Thyroid gland (tissue), 4 donors: Measurements from ENCODE around the gene LMOD1. TPM values are rescaled to one million over a fixed set of nuclear protein-coding genes. Genes with fewer than 3 reads are reported as not detected.
"Not testable (repeated sequence)": the region's sequence is repeated elsewhere in the genome, so short reads cannot be mapped to it uniquely, and the experiment has no call there.

Experiments
- DNase-seq, 2 donors: peaks; one replicate each; pipeline ENCODE4 v3.0.0-alpha.2; 2019
- H3K27ac ChIP-seq, 3 donors: fragments of 200-600 bp; sonication (generic); 1 replicate in 2 of 3; 2 replicates in 1 of 3; pipeline ENCODE4 v1.5.1; 2016 to 2019; ENCODE audit warnings: mild to moderate bottlenecking in 1 of 3, moderate library complexity in 1 of 3
- H3K27me3 ChIP-seq: fragments of 200-600 bp; sonication (generic); one replicate; pipeline ENCODE4 v1.5.1; 2019
- H3K36me3 ChIP-seq, 2 donors: fragments of 200-600 bp; sonication (generic); one replicate each; pipeline ENCODE4 v1.5.1; 2016 to 2019
- H3K4me1 ChIP-seq, 2 donors: fragments of 200-600 bp; sonication (generic); one replicate each; pipeline ENCODE4 v1.5.1; 2017 to 2019
- H3K4me3 ChIP-seq, 3 donors: fragments of 200-600 bp; sonication (generic); replicated peaks in 1 of 3; 1 replicate in 2 of 3; 2 replicates in 1 of 3; pipeline ENCODE4 v1.5.1; 2016; ENCODE audit warnings: mild to moderate bottlenecking in 1 of 3
- H3K9me3 ChIP-seq: fragments of 200-600 bp; sonication (generic); one replicate; pipeline ENCODE4 v1.5.1; 2017
- CTCF ChIP-seq, 6 experiments: fragments of 200-600 bp in 3 of 6; fragments of 450-650 bp in 3 of 6; sonication (generic) in 3 of 6; IDR thresholded peaks; one replicate each; pipeline ENCODE4 v1.5.1; 2016 to 2019; ENCODE audit warnings: antibody characterized with exemption in 6 of 6, mild to moderate bottlenecking in 2 of 6, inconsistent platforms in 1 of 6, moderate library complexity in 1 of 6
- POLR2A ChIP-seq, 2 donors: fragments of 450-650 bp; IDR thresholded peaks; one replicate each; pipeline ENCODE4 v1.6.1; 2017; ENCODE audit warnings: antibody characterized with exemption in 2 of 2, mild to moderate bottlenecking in 2 of 2, moderate library complexity in 1 of 2
- whole genome bisulfite sequencing, 2 donors: methylation state at CpG; one replicate each; pipeline ENCODE4 v1.1.5; 2017; 5-methylcytosine and 5-hydroxymethylcytosine counted together
- intact Hi-C: fragments of 100-400 bp; cut with DNase I; formaldehyde crosslinking; loops from one replicate; pipeline ENCODE4 v1.15.1; 2023
- total RNA-seq, 4 donors: library from RNA; depleted of rRNA; stranded (reverse); fragments of >200 nt; gene quantifications; one replicate each; pipeline ENCODE4 v1.2.3, GENCODE V29; 2016

LMOD1 gene
- total RNA-seq, 4 donors from 2014 or later: 30.6 to 50.0 (median 35.9) TPM

GRCh38 chr1:201970334-201971159, 24.2 kb upstream of the LMOD1 start:
- no peak for DNase-seq

GRCh38 chr1:201968202-201968925, 22.0 kb upstream of the LMOD1 start:
- intact Hi-C loops: no loop called here
- WGBS, 2 donors: 89 to 92% methylated on average over 16 of the region's 16 CpGs
- Histone ChIP-seq H3K27ac (no peak overlapping the region), H3K27me3 (no peaks in the 10 kb centered on the region), H3K9me3 (no peaks in the 10 kb centered on the region), H3K36me3 (peaks cover 35 to 56% of the 10 kb centered on the region in 2 donors), H3K4me3 (no peak overlapping the region), H3K4me1 (no peaks in the 10 kb centered on the region)
- no peak for DNase-seq
- no peak for TF ChIP-seq POLR2A (IDR thresholded peaks at IDR 0.05)
- TF ChIP-seq CTCF (IDR thresholded peaks at IDR 0.05): no peak

More at GRCh38 chr1:201970334-201971159, 24.2 kb upstream of the LMOD1 start:
- intact Hi-C loops: no loop called here
- WGBS, 2 donors: 66 to 75% methylated on average over 9 of the region's 9 CpGs
- peaks cover 24 to 36% of the 10 kb centered on the region in 2 donors for H3K36me3 ChIP-seq
- no peaks in the 10 kb centered on the region for H3K27me3 ChIP-seq
- no peaks in the 10 kb centered on the region for H3K4me1 ChIP-seq
- no peak overlapping the region for H3K4me3 ChIP-seq
- no peak overlapping the region for H3K27ac ChIP-seq
- TF ChIP-seq POLR2A (IDR thresholded peaks at IDR 0.05) (no peak), CTCF (IDR thresholded peaks at IDR 0.05) (no peak)
- no peaks in the 10 kb centered on the region for H3K9me3 ChIP-seq

GRCh38 chr1:201966171-201966570, 19.8 kb upstream of the LMOD1 start:
- 69 to 71% methylated on average over 5 of the region's 5 CpGs for WGBS, 2 donors

GRCh38 chr1:201964261-201964660, 17.9 kb upstream of the LMOD1 start:
- intact Hi-C loops: no loop called here
- WGBS, 2 donors: 94 to 98% methylated on average over 1 of the region's 1 CpG
- Histone ChIP-seq H3K4me1 (no peaks in the 10 kb centered on the region), H3K27me3 (no peaks in the 10 kb centered on the region), H3K36me3 (peaks cover 43 to 77% of the 10 kb centered on the region in 2 donors), H3K4me3 (no peak overlapping the region), H3K27ac (no peak overlapping the region), H3K9me3 (no peaks in the 10 kb centered on the region)
- DNase-seq: no peak
- TF ChIP-seq POLR2A (IDR thresholded peaks at IDR 0.05): no peak
- TF ChIP-seq CTCF (IDR thresholded peaks at IDR 0.05): no peak

More at GRCh38 chr1:201966171-201966570, 19.8 kb upstream of the LMOD1 start:
- Histone ChIP-seq H3K4me1 (no peaks in the 10 kb centered on the region), H3K36me3 (peaks cover 48 to 75% of the 10 kb centered on the region in 2 donors), H3K27ac (no peak overlapping the region), H3K27me3 (no peaks in the 10 kb centered on the region), H3K9me3 (no peaks in the 10 kb centered on the region), H3K4me3 (no peak overlapping the region)
- intact Hi-C loops: no loop called here
- peak; percentile 25 to 37 for DNase-seq
- TF ChIP-seq CTCF (IDR thresholded peaks at IDR 0.05) (no peak), POLR2A (IDR thresholded peaks at IDR 0.05) (no peak)

- H3K27me3 ChIP-seq, DNase-seq, H3K4me3 ChIP-seq, H3K27ac ChIP-seq, intact Hi-C loops, H3K4me1 ChIP-seq, H3K9me3 ChIP-seq: not testable (repeated sequence)
- WGBS, 2 donors: 94 to 95% methylated on average over 10 of the region's 10 CpGs
- peaks cover 50 to 89% of the 10 kb centered on the region in 2 donors for H3K36me3 ChIP-seq
These were observed 16.0 kb upstream of the LMOD1 start for GRCh38 chr1:201962382-201962781.
